LNCaP clone FGC (cell line): ENCODE measurements around the gene HAPSTR1.

ENCODE experiments used
- DNase-seq: peaks from one replicate; pipeline ENCODE4 v3.0.0-alpha.2; 2011; ENCODE audit warnings: low read depth
- H3K4me3 ChIP-seq: 2 replicates; pipeline ENCODE4 v1.5.1; 2011; ENCODE audit warnings: mild to moderate bottlenecking, low read depth, low read length, control low read depth
- TF ChIP-seq, protein P1 (sequence below): IDR thresholded peaks from 2 replicates; pipeline ENCODE4 v1.5.1; 2012; ENCODE audit warnings: mild to moderate bottlenecking; ENCODE audit not compliant: control insufficient read depth, insufficient read depth; ENCODE audit errors: extremely low read depth

The HAPSTR1 gene

DNA sequence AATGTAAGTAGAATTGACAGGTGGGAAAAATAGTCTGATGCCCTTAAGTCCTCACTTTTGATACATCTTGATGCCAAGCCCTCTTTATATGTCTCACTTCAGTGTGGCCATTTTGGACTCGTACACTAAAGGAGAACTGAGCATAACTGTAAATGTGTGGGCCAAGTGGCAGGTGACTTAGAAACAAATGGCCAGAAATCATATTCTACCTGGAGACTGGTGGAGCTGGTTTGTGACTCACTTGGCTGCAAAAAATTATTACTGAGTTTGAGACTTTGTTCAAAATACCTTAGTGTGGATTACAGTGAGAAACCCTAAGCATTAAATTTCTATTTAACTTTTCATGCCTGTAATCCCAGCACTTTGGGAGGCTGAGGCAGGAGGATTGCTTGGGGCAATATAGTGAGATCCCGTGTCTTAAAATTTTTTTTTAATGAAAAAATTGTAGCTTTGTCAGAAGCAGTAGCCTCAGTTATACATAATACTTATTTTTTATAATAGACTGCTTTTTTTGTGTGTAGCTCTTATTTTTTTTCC, 5.0 kb downstream of the HAPSTR1 start:
- H3K4me3 ChIP-seq = no peak overlapping the region
- DNase-seq = peak; percentile 35
- TF ChIP-seq, protein P1, sequence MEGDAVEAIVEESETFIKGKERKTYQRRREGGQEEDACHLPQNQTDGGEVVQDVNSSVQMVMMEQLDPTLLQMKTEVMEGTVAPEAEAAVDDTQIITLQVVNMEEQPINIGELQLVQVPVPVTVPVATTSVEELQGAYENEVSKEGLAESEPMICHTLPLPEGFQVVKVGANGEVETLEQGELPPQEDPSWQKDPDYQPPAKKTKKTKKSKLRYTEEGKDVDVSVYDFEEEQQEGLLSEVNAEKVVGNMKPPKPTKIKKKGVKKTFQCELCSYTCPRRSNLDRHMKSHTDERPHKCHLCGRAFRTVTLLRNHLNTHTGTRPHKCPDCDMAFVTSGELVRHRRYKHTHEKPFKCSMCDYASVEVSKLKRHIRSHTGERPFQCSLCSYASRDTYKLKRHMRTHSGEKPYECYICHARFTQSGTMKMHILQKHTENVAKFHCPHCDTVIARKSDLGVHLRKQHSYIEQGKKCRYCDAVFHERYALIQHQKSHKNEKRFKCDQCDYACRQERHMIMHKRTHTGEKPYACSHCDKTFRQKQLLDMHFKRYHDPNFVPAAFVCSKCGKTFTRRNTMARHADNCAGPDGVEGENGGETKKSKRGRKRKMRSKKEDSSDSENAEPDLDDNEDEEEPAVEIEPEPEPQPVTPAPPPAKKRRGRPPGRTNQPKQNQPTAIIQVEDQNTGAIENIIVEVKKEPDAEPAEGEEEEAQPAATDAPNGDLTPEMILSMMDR = no peak

DNA sequence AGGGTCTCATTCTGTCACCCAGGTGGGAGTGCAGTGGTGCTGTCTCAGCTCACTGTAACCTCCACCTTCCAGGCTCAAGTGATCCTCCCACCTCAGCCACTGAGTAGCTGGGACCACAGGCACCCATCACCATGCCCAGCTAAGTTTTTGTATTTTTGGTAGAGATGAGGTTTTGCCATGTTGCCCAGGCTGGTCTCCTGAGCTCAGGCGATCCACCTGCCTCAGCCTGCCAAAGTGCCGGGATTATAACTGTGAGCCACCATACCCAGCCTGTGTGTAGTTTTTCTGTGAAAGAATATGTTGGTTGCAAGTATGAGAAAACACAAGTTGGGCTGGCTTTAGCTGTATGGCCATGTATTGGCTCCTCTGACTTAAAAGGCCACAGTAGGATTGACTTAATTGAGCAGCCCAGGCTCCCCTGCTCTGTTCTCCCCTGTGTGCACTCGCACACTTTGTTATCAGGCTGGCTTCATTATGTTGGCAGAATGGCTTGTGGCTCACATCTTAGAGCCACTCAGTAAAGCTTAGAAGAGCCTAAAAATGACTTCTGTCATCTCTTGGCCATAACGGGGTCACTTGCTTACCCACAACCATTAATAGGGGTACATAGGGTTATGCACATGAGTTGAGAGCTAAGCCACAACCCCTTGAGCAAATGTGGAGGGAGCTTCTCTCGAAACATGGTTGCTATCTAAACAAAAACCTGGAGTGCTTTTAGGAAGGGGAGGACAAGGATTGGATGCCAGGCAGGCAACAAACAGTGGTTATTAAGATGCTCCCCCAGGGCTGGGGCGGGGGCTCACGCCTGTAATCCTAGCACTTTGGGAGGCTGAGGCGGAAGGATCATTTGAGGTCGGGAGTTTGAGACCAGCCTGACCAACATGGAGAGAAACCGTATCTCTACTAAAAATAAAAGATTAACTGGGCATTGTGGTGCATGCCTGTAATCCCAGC, 6.1 kb downstream of the HAPSTR1 start:
- TF ChIP-seq, protein P1 = no peak
- no peak for DNase-seq

DNA sequence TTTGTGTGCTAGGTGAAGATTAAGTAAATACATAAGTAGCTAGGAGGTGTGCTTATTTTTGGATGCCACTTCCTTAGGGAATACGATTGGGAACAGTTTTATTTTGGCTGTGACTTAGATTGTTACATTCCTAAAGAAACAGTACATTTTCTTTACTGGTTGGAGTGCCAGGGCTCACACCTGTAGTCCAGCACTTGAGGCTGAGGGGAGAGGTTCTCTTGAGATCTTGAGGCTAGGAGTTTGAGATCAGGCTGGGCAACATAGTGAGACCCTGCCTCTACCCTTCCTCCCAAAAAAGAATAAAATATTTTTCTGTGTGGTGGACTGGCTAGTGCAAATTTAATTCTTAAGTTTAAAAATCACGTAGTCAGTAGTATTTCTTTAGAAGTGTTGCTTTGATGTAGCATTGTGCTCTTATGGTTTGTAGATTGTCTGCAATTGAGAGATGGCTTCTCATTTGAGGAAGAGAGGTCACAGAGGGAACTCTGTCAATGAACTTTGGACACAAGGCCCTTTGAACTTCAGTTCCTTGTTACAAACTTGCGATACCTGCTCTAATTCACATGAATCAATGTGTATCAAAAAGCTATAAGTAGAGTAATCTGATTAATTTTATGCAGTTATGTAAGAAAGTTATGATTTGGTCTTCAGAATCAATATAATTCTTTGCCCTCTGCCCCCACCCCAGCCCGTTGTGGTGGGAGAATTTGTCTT, 7.1 kb downstream of the HAPSTR1 start:
- H3K4me3 ChIP-seq = no peak overlapping the region
- TF ChIP-seq, protein P1 = no peak
- no peak for DNase-seq

More for the DNA sequence above, 6.1 kb downstream of the HAPSTR1 start:
- no peak overlapping the region for H3K4me3 ChIP-seq

DNA sequence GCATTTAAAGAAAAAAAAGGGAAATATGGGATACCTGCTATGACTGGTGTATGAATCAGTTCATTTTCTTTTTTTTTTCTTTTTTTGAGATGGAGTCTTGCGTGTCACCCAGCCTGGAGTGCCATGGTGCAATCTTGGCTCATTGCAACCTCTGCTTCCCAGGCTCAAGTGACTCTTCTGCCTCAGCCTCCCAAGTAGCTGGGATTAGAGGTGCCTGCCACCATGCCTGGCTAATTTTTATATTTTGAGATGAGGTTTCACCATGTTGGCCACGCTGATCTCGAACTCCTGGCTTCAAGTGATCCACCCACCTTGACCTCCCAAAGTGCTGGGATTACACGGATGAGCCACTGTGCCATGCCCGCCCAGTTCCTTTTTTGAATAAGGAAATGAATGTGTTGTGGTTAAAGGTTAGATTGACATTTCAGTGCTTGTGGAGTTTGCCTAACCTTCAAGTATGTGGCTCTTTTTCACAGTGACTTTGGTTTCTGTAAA, 7.7 kb downstream of the HAPSTR1 start:
- DNase-seq = no peak
- TF ChIP-seq, protein P1 = no peak

DNA sequence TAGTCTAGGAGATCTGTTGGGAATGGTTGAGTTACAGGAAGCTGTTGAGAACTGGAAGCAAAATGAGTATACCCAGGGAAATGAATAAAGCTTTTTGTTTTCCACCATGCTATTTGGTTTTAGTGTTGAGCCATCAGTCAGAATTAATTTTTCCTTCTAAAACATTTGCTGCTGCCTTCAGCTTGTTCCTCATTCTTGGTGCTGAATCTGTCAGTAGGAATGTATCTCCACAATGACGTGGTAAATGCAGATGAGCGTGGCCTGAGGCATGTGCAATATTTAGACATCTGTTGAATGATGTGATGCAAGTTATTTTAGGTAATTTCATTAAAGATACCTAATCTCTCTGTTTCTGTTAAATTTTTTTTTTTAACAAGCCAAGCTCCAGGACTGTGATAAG, 10.9 kb downstream of the HAPSTR1 start:
- DNase-seq = no peak
- TF ChIP-seq, protein P1 = no peak
- no peak overlapping the region for H3K4me3 ChIP-seq

More for the DNA sequence above, 7.7 kb downstream of the HAPSTR1 start:
- no peak overlapping the region for H3K4me3 ChIP-seq

DNA sequence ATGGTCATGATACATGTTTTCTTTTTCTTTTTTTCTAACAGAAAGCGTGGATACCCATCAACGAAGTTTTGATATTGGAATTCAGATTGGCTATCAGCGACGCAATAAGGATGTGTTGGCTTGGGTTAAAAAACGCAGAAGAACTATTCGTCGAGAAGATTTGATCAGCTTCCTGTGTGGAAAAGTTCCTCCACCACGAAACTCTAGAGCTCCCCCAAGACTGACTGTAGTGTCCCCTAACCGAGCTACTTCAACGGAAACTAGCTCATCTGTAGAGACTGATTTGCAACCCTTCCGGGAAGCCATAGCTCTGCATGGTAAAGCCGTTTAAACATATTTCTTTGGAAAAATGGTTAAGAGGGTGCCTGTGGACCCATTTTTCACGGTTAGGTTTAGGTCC, 11.5 kb downstream of the HAPSTR1 start:
- no peak for DNase-seq
- H3K4me3 ChIP-seq = no peak overlapping the region
- TF ChIP-seq, protein P1 = no peak
